Omental fat pad (tissue), 4 donors: Measurements from ENCODE around the gene FAP. TPM values are rescaled to one million over a fixed set of nuclear protein-coding genes. Genes with fewer than 3 reads are reported as not detected.

Experiments
- ATAC-seq: fragments of 150-250 bp; one replicate; pipeline ENCODE4 v1.9.1; 2016; ENCODE audit warnings: mild to moderate bottlenecking, moderate library complexity; ENCODE audit not compliant: low FRiP score
- DNase-seq: peaks from one replicate; pipeline ENCODE4 v3.0.0-alpha.2; 2019; ENCODE audit warnings: low spot score
- CTCF ChIP-seq, 3 donors: fragments of 450-650 bp; IDR thresholded peaks; one replicate each; pipeline ENCODE4 v1.5.1; 2016 to 2017; ENCODE audit warnings: antibody characterized with exemption in 3 of 3, mild to moderate bottlenecking in 3 of 3, moderate library complexity in 2 of 3
- total RNA-seq, 4 donors: library from RNA; depleted of rRNA; stranded (reverse); fragments of >200 nt; gene quantifications; one replicate each; pipeline ENCODE4 v1.1.0, GENCODE V29; 2016

Gene FAP, protein sequence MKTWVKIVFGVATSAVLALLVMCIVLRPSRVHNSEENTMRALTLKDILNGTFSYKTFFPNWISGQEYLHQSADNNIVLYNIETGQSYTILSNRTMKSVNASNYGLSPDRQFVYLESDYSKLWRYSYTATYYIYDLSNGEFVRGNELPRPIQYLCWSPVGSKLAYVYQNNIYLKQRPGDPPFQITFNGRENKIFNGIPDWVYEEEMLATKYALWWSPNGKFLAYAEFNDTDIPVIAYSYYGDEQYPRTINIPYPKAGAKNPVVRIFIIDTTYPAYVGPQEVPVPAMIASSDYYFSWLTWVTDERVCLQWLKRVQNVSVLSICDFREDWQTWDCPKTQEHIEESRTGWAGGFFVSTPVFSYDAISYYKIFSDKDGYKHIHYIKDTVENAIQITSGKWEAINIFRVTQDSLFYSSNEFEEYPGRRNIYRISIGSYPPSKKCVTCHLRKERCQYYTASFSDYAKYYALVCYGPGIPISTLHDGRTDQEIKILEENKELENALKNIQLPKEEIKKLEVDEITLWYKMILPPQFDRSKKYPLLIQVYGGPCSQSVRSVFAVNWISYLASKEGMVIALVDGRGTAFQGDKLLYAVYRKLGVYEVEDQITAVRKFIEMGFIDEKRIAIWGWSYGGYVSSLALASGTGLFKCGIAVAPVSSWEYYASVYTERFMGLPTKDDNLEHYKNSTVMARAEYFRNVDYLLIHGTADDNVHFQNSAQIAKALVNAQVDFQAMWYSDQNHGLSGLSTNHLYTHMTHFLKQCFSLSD
- 10 to 100 TPM in 2 of 4 donors, 1 to 10 TPM in 2; 2.8 to 20.5 (median 9.1) TPM for total RNA-seq

DNA sequence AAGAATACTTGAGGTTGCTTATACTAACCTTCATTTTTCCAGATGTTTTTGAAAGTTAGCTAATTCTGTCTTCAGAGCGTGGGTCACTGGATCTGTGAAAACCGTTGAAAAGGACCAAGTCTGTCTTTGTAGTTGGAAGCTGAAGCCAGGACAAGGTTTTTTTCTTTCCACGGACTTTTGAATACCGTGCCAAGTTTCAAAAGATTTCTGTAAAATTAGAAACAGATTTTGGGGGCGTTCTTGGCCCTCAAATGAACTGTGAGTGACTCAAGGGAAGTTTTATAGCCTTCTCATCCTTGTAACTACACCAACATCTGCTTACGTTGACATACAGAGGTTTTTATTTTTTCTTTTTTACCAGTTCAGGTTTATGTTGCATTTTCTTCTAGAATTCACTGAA, at the start of gene FAP:
FAP (minus strand) TSS at position 152 of the 400 bp plus-strand sequence; CDS start at position 34, 118 bp downstream.
- DNase-seq = no peak
- no peak for TF ChIP-seq CTCF (IDR thresholded peaks at IDR 0.05)
- no peak for ATAC-seq

- no peak for TF ChIP-seq CTCF (IDR thresholded peaks at IDR 0.05)
- DNase-seq (no peak), ATAC-seq (no peak)
Observed at GRCh38 chr2:162291748-162292147, 48.5 kb upstream of the FAP start.

DNA sequence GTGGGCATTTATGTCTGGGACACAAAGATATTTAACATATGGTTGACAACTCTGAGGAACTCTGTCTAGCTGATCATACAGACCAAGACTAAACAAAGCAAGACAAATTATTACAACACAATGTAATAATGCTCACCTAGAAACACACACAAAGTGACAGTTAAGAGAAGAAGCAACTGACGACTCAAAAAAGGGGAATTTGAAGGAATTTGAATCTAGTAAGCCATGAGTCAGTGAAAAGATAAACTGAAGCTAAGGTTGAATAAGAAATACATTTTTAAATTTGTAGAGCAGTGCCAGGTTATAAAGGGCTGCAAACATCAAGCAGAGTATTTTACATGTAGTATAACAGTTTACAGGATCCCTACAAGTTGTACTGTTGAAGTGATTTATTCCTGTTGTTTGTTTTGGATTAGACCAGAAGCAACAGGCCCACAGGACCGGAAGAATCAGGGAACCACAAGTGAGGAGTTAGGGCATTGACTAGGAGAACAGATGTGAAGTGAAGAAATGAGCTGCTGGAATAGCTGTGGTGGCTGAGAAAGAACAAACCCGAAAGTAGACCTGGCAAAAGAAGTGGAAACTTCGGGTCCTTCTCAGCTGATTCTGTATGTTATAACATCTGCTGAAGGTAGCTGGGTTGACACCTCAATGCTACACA, 39.6 kb upstream of the FAP start:
- DNase-seq (no peak), ATAC-seq (no peak)
- no peak for TF ChIP-seq CTCF (IDR thresholded peaks at IDR 0.05)

DNA sequence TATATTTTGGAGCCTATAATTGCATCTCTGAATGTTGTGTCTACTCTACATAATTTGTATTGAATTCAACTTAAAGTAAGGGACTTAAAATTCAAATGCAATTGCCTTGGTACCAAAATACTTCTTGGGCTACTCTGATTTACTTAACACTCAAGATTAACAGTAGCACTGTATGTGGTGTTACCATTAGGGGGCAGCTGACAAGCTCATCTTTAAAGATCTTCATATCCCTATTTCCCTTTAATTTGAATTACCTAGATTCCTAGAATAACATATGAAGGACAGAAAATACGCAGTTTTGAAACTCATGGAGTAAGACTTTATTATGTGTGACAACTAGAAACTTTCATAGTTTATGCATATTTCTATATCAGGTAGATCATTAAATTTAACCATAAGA, 37.4 kb upstream of the FAP start:
- no peak for TF ChIP-seq CTCF (IDR thresholded peaks at IDR 0.05)
- DNase-seq = no peak
- ATAC-seq = no peak

GRCh38 chr2:162277381-162277780, 34.1 kb upstream of the FAP start:
- TF ChIP-seq CTCF (IDR thresholded peaks at IDR 0.05) = no peak
- ATAC-seq (no peak), DNase-seq (no peak)

DNA sequence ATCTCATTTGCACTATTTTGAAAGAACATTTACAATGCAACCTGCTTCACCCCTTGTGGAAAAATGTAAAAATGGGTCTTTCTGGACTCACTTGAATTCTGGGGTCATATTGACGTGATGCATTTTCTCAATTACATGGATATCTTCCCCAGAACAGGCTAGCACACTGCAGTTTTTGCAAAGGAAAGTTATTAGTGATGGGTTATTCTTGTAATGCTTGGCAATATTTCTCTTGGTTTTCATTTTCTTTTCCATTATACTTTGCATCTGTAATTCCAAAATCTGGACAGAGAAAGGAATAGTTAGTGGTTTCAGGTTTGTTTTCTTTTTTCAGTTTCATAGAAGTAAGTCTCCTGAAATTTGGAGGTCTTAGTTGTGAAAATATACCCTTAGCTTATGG, 24.8 kb upstream of the FAP start:
- ATAC-seq = no peak
- no peak for TF ChIP-seq CTCF (IDR thresholded peaks at IDR 0.05)
- DNase-seq = no peak
